Skin of body (tissue), 2 donors: ENCODE measurements around the gene SULT1C2. TPM values are rescaled to one million over a fixed set of nuclear protein-coding genes. Genes with fewer than 3 reads are reported as not detected.
"Not testable (repeated sequence)": the region's sequence is repeated elsewhere in the genome, so short reads cannot be mapped to it uniquely, and the experiment has no call there.

Experiments
- DNase-seq: peaks from one replicate; lab custom pipeline; 2025; lab: John Stamatoyannopoulos, UW
- total RNA-seq: library from RNA; depleted of rRNA; stranded (reverse); fragments of >200 nt; gene quantifications from one replicate; pipeline ENCODE4 v1.2.3, GENCODE V29; 2014

The SULT1C2 gene
- total RNA-seq, 1 donor from 2014 or later, result 1.5 TPM

DNA sequence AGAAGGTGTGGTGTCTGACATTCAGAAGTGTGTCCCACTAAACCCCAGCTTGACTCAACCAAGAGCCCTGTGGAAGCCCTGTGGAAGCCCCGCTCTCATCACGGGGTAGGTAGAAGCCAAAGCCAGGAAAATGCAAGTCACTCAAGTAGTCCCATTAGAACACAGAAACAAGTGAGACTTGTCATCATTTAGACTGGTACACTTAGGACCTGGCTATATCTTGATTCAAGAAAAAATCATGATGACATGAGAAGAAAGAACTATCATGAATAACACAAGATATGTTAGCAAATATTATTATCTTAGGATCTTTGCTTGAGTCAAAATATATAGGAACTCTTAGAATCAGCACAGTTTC, 60.9 kb downstream of the SULT1C2 start:
- no peak for DNase-seq

- no peak for DNase-seq
Measured at GRCh38 chr2:108351889-108352288, 63.2 kb downstream of the SULT1C2 start.

- no peak for DNase-seq
Measured at GRCh38 chr2:108354136-108354535, 65.4 kb downstream of the SULT1C2 start.

GRCh38 chr2:108355906-108356734, 67.4 kb downstream of the SULT1C2 start:
- no peak for DNase-seq

GRCh38 chr2:108359336-108359735, 70.6 kb downstream of the SULT1C2 start:
- not testable (repeated sequence) for DNase-seq

Other genes with a start within 250 kb of the SULT1C2 start
- not detected for gene SULT1C3, start 48.9 kb upstream of the SULT1C2 start, total RNA-seq
- gene SULT1C4, start 89.1 kb downstream of the SULT1C2 start, total RNA-seq, result 14.7 TPM
- 45.7 TPM for gene GCC2, start 160.3 kb downstream of the SULT1C2 start, total RNA-seq
- gene LIMS1, start 245.6 kb downstream of the SULT1C2 start, total RNA-seq, result 48.0 TPM